OCI-LY7 (cell line): ENCODE data around the gene LYRM1.

Source experiments
- EZH2phosphoT487 ChIP-seq: fragments of 200-600 bp; sonication (generic); IDR thresholded peaks from 2 replicates; pipeline ENCODE4 v1.6.1; 2018; ENCODE audit warnings: low read depth, borderline replicate concordance, mild to moderate bottlenecking, mixed run types, antibody characterized with exemption, low read length, moderate library complexity, mixed read lengths
- TF ChIP-seq, protein P1 (sequence below): fragments of 200-600 bp; sonication (generic); conservative IDR thresholded peaks from 2 replicates; pipeline ENCODE4 v1.5.1; 2014; ENCODE audit warnings: mild to moderate bottlenecking, antibody characterized with exemption, low read length, moderate library complexity, mixed read lengths

- TF ChIP-seq, protein P1, sequence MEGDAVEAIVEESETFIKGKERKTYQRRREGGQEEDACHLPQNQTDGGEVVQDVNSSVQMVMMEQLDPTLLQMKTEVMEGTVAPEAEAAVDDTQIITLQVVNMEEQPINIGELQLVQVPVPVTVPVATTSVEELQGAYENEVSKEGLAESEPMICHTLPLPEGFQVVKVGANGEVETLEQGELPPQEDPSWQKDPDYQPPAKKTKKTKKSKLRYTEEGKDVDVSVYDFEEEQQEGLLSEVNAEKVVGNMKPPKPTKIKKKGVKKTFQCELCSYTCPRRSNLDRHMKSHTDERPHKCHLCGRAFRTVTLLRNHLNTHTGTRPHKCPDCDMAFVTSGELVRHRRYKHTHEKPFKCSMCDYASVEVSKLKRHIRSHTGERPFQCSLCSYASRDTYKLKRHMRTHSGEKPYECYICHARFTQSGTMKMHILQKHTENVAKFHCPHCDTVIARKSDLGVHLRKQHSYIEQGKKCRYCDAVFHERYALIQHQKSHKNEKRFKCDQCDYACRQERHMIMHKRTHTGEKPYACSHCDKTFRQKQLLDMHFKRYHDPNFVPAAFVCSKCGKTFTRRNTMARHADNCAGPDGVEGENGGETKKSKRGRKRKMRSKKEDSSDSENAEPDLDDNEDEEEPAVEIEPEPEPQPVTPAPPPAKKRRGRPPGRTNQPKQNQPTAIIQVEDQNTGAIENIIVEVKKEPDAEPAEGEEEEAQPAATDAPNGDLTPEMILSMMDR: no peak
- TF ChIP-seq EZH2phosphoT487: no peak
These were observed 10.8 kb upstream of the LYRM1 start for GRCh38 chr16:20889625-20890275.
